Measurements from ENCODE around the gene MIA2.
"Not testable (repeated sequence)": the region's sequence is repeated elsewhere in the genome, so short reads cannot be mapped to it uniquely, and the experiment has no call there.

MIA2 gene

DNA sequence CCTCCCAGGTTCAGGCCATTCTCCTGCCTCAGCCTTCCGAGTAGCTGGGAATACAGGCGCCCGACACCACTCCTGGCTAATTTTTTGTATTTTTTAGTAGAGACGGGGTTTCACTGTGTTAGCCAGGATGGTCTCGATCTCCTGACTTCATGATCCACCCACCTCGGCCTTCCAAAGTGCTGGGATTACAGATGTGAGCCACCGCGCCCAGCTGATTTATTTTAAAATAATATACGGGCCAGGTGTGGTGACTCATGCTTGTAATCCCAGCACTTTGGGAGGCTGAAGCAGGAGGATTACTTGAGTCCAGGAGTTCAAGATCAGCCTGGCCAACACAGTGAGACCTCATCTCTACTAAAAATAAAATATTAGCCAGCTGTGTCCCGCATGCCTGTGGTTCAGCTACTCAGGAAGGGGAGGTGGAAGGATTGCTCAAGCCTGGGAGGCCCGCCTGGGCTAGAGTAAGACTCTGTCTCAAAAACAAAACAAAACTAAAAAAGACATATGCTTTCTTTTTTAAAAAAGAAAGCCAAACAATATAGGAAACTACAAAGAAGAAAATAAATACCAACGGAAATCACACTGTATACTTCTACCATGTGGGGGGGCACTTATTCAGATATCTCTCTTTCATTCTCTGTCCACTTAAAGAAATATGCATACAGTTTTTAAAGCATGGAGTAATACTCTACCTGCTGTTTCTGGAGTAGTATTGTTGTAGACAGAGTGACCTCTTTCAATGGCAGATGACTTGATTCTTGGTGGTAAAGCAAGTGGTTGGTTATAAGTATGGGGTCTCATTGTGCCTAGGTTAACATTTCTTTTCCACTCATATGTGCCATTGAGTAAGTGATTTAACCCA lies 930 bp upstream of the MIA2 start:
- in situ Hi-C loops (cut with MboI; ENCODE audit: low sequenced_read_pairs, unreplicated experiment): no loop called here
- TF ChIP-seq, protein P1, sequence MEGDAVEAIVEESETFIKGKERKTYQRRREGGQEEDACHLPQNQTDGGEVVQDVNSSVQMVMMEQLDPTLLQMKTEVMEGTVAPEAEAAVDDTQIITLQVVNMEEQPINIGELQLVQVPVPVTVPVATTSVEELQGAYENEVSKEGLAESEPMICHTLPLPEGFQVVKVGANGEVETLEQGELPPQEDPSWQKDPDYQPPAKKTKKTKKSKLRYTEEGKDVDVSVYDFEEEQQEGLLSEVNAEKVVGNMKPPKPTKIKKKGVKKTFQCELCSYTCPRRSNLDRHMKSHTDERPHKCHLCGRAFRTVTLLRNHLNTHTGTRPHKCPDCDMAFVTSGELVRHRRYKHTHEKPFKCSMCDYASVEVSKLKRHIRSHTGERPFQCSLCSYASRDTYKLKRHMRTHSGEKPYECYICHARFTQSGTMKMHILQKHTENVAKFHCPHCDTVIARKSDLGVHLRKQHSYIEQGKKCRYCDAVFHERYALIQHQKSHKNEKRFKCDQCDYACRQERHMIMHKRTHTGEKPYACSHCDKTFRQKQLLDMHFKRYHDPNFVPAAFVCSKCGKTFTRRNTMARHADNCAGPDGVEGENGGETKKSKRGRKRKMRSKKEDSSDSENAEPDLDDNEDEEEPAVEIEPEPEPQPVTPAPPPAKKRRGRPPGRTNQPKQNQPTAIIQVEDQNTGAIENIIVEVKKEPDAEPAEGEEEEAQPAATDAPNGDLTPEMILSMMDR (IDR thresholded peaks at IDR 0.05; ENCODE audit: borderline replicate concordance, control extremely low read depth, extremely low read depth, insufficient read depth, missing control alignments): no peak
- DNase-seq (ENCODE audit: low spot score): no peak

- DNase-seq (ENCODE audit: low spot score); in situ Hi-C loops (cut with MboI; ENCODE audit: low sequenced_read_pairs, unreplicated experiment): not testable (repeated sequence)
Measured at GRCh38 chr14:39234986-39235385, 1.3 kb downstream of the MIA2 start.

- DNase-seq (ENCODE audit: low spot score); in situ Hi-C loops (cut with MboI; ENCODE audit: low sequenced_read_pairs, unreplicated experiment): not testable (repeated sequence)
Measured at GRCh38 chr14:39235466-39235865, 1.8 kb downstream of the MIA2 start.

DNA sequence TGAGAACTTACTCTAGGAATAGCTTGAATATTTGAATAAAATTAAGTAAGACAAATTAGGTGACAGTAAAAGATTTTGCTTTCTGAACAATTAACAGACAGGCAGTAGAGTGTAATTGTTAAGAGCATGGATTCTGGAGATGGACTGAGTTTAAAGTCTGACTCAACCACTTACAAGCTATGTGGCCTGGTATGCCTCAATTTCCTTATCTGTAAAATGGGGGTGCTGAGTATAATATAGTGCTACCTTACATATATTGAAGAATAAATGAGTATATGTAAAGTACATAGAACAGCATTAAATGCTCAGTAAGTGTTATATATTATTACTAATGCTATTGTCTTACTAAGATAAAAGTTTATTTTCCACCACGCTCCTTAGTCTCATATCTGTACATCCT lies 7.1 kb downstream of the MIA2 start:
- in situ Hi-C loops (cut with MboI; ENCODE audit: low sequenced_read_pairs, unreplicated experiment): no loop called here
- DNase-seq (ENCODE audit: low spot score): no peak
- TF ChIP-seq, protein P1 (IDR thresholded peaks at IDR 0.05; ENCODE audit: borderline replicate concordance, control extremely low read depth, extremely low read depth, insufficient read depth, missing control alignments): no peak

GRCh38 chr14:39241637-39242036 lies 7.9 kb downstream of the MIA2 start:
- in situ Hi-C loops (cut with MboI; ENCODE audit: low sequenced_read_pairs, unreplicated experiment): no loop called here
- TF ChIP-seq, protein P1 (IDR thresholded peaks at IDR 0.05; ENCODE audit: borderline replicate concordance, control extremely low read depth, extremely low read depth, insufficient read depth, missing control alignments): no peak
- no peak for DNase-seq (ENCODE audit: low spot score)

- TF ChIP-seq, protein P1 (IDR thresholded peaks at IDR 0.05; ENCODE audit: borderline replicate concordance, control extremely low read depth, extremely low read depth, insufficient read depth, missing control alignments): no peak
- in situ Hi-C loops (cut with MboI; ENCODE audit: low sequenced_read_pairs, unreplicated experiment): no loop called here
- DNase-seq (ENCODE audit: low spot score): no peak
Measured at GRCh38 chr14:39243831-39244230, 10.1 kb downstream of the MIA2 start.

GRCh38 chr14:39246618-39247017 lies 12.9 kb downstream of the MIA2 start:
- DNase-seq (ENCODE audit: low spot score): no peak
- TF ChIP-seq, protein P1 (IDR thresholded peaks at IDR 0.05; ENCODE audit: borderline replicate concordance, control extremely low read depth, extremely low read depth, insufficient read depth, missing control alignments): no peak
- in situ Hi-C loops (cut with MboI; ENCODE audit: low sequenced_read_pairs, unreplicated experiment): no loop called here
